SK-N-SH treated with all-trans-retinoic acid at 6 μM for 48 hours (cell line): ENCODE data around the gene RAD51B.

ENCODE experiments used
- ARNTL ChIP-seq: fragments of 450-650 bp; formaldehyde crosslinking; IDR thresholded peaks from 2 replicates; pipeline ENCODE4 v1.5.0; 2020; ENCODE audit warnings: low read depth, mild to moderate bottlenecking, moderate library complexity, borderline replicate concordance
- BACH2 ChIP-seq: fragments of 250-450 bp; sonication (Bioruptor Pico); IDR thresholded peaks from 2 replicates; pipeline ENCODE4 v1.9.0; 2021; ENCODE audit warnings: mild to moderate bottlenecking, borderline replicate concordance
- CREB5 ChIP-seq: fragments of 250-450 bp; sonication (Bioruptor Pico); IDR thresholded peaks from 2 replicates; pipeline ENCODE4 v1.5.1; 2020; ENCODE audit warnings: low read depth, mild to moderate bottlenecking, moderate library complexity
- ESRRG ChIP-seq: fragments of 250-450 bp; sonication (Bioruptor Pico); IDR thresholded peaks from 2 replicates; pipeline ENCODE4 v1.6.1; 2021; ENCODE audit warnings: mild to moderate bottlenecking
- GLIS3 ChIP-seq: fragments of 250-450 bp; sonication (Bioruptor Pico); IDR thresholded peaks from 2 replicates; pipeline ENCODE4 v1.5.0; 2020; ENCODE audit warnings: mild to moderate bottlenecking, moderate library complexity
- ISL1 ChIP-seq: fragments of 250-450 bp; sonication (Bioruptor Pico); IDR thresholded peaks from 2 replicates; pipeline ENCODE4 v2.1.2; 2022; ENCODE audit warnings: mild to moderate bottlenecking, moderate library complexity
- OSR1 ChIP-seq: fragments of 250-450 bp; sonication (Bioruptor Pico); IDR thresholded peaks from 2 replicates; pipeline ENCODE4 v1.8.0; 2022; ENCODE audit warnings: moderate library complexity, mild to moderate bottlenecking, inconsistent platforms
- RARB ChIP-seq: fragments of 250-450 bp; sonication (Bioruptor Pico); IDR thresholded peaks from 2 replicates; pipeline ENCODE4 v1.8.0; 2021; ENCODE audit warnings: mild to moderate bottlenecking, moderate library complexity
- TOX ChIP-seq: fragments of 250-450 bp; sonication (Bioruptor Pico); IDR thresholded peaks from 2 replicates; pipeline ENCODE4 v1.8.0; 2021; ENCODE audit warnings: mild to moderate bottlenecking, moderate library complexity, borderline replicate concordance
- ZC3H10 ChIP-seq: fragments of 250-450 bp; sonication (Bioruptor Pico); IDR thresholded peaks from 2 replicates; pipeline ENCODE4 v1.5.1; 2021; ENCODE audit warnings: mild to moderate bottlenecking, moderate library complexity
- ZFP3 ChIP-seq: fragments of 250-450 bp; sonication (Bioruptor Pico); IDR thresholded peaks from 2 replicates; pipeline ENCODE4 v1.5.0; 2020; ENCODE audit warnings: mild to moderate bottlenecking, moderate library complexity
- ZNF70 ChIP-seq: fragments of 450-650 bp; formaldehyde crosslinking; IDR thresholded peaks from 2 replicates; pipeline ENCODE4 v1.5.0; 2020; ENCODE audit warnings: mild to moderate bottlenecking, moderate library complexity
- TF ChIP-seq, protein P1 (sequence below): fragments of 250-450 bp; sonication (Bioruptor Pico); IDR thresholded peaks from 2 replicates; pipeline ENCODE4 v1.5.0; 2020; ENCODE audit warnings: mild to moderate bottlenecking, moderate library complexity
- TF ChIP-seq, protein P2 (sequence below): fragments of 250-450 bp; sonication (Bioruptor Pico); IDR thresholded peaks from 2 replicates; pipeline ENCODE4 v1.8.0; 2020; ENCODE audit warnings: mild to moderate bottlenecking, moderate library complexity, borderline replicate concordance

DNA sequence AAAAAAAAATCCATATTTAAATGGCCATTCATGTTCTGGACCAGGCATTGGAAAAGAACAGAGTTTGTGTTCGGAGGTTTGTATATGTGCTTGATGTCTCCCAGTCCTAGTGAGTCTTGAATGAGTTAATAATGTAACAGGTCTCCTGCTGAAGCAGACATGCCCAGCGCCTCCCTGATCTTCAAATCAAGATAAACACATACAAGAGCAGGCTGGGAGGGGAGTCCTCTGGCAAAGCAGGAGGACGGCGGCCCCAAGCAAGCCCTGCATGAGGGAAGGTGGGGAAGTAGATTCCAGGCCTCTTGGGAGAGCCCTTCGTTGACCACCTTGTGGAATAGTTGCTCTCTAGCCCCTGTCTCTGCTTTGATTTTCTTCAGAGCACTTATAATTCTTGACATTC is 817.0 kb downstream of the RAD51B start:
- TF ChIP-seq, protein P1, sequence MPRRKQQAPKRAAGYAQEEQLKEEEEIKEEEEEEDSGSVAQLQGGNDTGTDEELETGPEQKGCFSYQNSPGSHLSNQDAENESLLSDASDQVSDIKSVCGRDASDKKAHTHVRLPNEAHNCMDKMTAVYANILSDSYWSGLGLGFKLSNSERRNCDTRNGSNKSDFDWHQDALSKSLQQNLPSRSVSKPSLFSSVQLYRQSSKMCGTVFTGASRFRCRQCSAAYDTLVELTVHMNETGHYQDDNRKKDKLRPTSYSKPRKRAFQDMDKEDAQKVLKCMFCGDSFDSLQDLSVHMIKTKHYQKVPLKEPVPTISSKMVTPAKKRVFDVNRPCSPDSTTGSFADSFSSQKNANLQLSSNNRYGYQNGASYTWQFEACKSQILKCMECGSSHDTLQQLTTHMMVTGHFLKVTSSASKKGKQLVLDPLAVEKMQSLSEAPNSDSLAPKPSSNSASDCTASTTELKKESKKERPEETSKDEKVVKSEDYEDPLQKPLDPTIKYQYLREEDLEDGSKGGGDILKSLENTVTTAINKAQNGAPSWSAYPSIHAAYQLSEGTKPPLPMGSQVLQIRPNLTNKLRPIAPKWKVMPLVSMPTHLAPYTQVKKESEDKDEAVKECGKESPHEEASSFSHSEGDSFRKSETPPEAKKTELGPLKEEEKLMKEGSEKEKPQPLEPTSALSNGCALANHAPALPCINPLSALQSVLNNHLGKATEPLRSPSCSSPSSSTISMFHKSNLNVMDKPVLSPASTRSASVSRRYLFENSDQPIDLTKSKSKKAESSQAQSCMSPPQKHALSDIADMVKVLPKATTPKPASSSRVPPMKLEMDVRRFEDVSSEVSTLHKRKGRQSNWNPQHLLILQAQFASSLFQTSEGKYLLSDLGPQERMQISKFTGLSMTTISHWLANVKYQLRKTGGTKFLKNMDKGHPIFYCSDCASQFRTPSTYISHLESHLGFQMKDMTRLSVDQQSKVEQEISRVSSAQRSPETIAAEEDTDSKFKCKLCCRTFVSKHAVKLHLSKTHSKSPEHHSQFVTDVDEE (CRISPR knock-in tag) = no peak
- TF ChIP-seq RARB (CRISPR knock-in tag) = no peak
- TF ChIP-seq, protein P2, sequence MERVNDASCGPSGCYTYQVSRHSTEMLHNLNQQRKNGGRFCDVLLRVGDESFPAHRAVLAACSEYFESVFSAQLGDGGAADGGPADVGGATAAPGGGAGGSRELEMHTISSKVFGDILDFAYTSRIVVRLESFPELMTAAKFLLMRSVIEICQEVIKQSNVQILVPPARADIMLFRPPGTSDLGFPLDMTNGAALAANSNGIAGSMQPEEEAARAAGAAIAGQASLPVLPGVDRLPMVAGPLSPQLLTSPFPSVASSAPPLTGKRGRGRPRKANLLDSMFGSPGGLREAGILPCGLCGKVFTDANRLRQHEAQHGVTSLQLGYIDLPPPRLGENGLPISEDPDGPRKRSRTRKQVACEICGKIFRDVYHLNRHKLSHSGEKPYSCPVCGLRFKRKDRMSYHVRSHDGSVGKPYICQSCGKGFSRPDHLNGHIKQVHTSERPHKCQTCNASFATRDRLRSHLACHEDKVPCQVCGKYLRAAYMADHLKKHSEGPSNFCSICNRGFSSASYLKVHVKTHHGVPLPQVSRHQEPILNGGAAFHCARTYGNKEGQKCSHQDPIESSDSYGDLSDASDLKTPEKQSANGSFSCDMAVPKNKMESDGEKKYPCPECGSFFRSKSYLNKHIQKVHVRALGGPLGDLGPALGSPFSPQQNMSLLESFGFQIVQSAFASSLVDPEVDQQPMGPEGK (CRISPR knock-in tag) = no peak
- no peak for TF ChIP-seq BACH2 (CRISPR knock-in tag)
- no peak for TF ChIP-seq ESRRG (CRISPR knock-in tag)
- no peak for TF ChIP-seq ISL1
- TF ChIP-seq OSR1 (CRISPR knock-in tag) = no peak
- no peak for TF ChIP-seq ARNTL (CRISPR knock-in tag)
- no peak for TF ChIP-seq ZNF70 (CRISPR knock-in tag)
- no peak for TF ChIP-seq ZFP3 (CRISPR knock-in tag)
- TF ChIP-seq TOX (CRISPR knock-in tag) = no peak
- TF ChIP-seq GLIS3 = no peak
- TF ChIP-seq ZC3H10 (CRISPR knock-in tag) = no peak
- TF ChIP-seq CREB5 (CRISPR knock-in tag) = no peak
